ENCODE measurements around the gene AP1G1. TPM values are rescaled to one million over a fixed set of nuclear protein-coding genes. Genes with fewer than 3 reads are reported as not detected.

The AP1G1 gene
- polyA plus RNA-seq: 23.1 and 34.5 TPM in 2 replicates

GRCh38 chr16:71808593-71809459 is at the start of gene AP1G1:
Gene AP1G1 (minus strand): TSS chr16:71808834. CDS start chr16:71789479, 19,355 bp downstream.

GRCh38 chr16:71845639-71846430 is 37.2 kb upstream of the AP1G1 start, which contains the start of gene ATXN1L:
Gene ATXN1L (plus strand): TSS chr16:71845976. CDS start chr16:71849741, 3,765 bp downstream.

GRCh38 chr16:71724320-71724751 is 84.3 kb downstream of the AP1G1 start, which contains the start of gene PHLPP2:
Gene PHLPP2 (minus strand): TSS chr16:71724701. CDS start chr16:71714795, 9,906 bp downstream.

Other genes with a start within 250 kb of the AP1G1 start
- gene TAT, start 231.7 kb downstream of the AP1G1 start, polyA plus RNA-seq: not detected in 2 replicates
- gene MARVELD3, start 182.7 kb downstream of the AP1G1 start, polyA plus RNA-seq: 0.08 and 0.88 TPM in 2 replicates
- 5.5 and 5.6 TPM in 2 replicates for gene PHLPP2, start 84.1 kb downstream of the AP1G1 start, polyA plus RNA-seq
- gene ATXN1L, start 37.1 kb upstream of the AP1G1 start, polyA plus RNA-seq: 8.8 and 13.7 TPM in 2 replicates
- gene ZNF821, start 75.3 kb upstream of the AP1G1 start, polyA plus RNA-seq: 3.9 TPM in 2 replicates
- 31.3 and 52.5 TPM in 2 replicates for gene IST1, start 86.7 kb upstream of the AP1G1 start, polyA plus RNA-seq
- gene PKD1L3, start 191.6 kb upstream of the AP1G1 start, polyA plus RNA-seq: not detected in 2 replicates
- gene DHODH, start 199.9 kb upstream of the AP1G1 start, polyA plus RNA-seq: 2.1 and 3.3 TPM in 2 replicates
- 0.31 TPM in 1 of 2 replicates, not detected in the other for gene HP, start 245.7 kb upstream of the AP1G1 start, polyA plus RNA-seq